ENCODE measurements around the gene SLC22A5. TPM values are rescaled to one million over a fixed set of nuclear protein-coding genes. Genes with fewer than 3 reads are reported as not detected.
"Not testable (repeated sequence)": the region's sequence is repeated elsewhere in the genome, so short reads cannot be mapped to it uniquely, and the experiment has no call there.

Gene SLC22A5
- total RNA-seq, 1 experiment from 2014 or later: 3.7 TPM

DNA sequence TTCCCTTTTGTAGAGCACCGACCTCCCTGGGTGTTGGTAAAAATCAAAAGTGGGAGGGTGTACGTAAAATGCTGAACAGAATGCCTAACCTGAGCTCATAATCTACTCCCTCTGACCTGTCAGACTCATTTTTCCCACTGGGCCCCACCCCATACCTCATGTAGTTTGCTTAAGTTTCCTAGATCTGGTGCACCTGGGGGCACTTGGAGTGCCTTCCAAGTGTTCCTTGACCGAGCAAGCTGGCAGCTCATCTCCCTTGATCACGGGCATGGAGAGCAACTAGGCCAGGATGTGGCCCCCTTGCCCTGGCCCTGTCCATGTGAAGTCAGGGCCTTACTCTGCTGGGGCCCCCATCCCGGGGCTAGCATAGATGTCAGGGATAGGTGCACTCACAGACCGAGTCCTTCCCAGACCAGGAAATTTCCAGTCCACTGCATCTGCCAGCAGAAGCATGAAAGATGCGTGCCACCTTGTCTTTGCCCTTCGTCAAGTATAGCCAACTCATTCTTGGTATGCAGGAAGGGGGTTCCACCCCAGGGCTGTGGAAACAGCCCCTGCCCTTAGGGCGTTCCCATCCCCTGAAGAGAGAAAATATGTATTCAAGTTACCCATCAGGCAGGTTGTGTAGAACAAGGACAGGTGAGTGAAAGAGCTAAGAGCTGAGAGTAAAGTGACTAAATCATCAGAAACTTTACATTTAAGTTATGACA, 41.9 kb downstream of the SLC22A5 start:
- DNase-seq (ENCODE audit: low read depth): peak; percentile 44

DNA sequence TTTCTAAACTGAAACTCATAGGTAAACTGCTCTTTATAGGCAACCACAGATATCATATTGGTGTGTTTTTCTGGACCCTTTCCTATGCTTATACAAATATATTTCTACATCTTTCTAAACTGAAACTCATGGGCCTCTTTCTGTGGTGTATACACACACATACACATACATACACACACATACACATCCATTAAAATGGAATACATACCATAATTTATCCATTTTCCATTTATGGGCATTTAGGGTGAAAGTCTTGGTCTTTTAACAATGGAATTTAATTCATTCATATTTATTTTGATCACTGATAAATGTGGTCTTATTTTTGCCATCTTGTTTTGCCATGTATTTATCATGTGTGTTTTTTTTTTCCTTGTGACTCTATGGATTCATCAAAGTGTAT, 44.1 kb downstream of the SLC22A5 start:
- DNase-seq (ENCODE audit: low read depth): no peak

DNA sequence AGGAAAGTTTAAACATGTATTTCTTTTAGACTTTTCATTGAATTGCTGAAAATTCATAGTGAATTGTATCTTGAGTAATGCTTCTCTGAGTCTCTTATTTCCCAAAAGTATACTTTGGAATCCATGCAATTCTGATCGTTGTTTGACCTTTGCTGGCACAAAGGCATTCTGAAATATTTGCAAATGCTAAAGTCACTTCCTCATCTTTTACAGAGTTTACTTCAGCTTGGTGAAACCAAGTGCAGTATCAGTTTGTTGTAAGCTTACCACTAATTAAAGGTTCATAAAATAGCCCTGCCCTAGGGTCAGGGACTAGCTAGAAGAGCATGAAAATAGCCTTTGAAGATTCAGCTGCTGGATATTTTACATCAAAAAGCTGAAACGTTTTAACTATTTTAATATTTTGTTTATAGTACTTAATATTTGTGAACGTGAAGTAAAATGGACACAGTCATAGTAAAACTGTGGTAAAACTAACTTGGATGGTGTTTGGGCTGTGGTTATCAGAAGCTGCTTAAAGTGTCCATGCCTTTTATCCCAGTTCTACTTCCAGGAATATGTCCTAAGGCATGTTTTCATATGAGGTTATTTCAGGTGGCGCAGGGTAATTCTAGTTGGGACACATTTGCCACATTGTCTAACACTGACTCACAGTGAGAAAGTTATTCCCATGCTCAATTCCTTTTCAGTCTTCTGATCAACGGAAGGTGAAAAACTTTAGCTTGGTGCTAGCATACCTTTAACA, 45.3 kb downstream of the SLC22A5 start:
- peak; percentile 93 for DNase-seq (ENCODE audit: low read depth)

DNA sequence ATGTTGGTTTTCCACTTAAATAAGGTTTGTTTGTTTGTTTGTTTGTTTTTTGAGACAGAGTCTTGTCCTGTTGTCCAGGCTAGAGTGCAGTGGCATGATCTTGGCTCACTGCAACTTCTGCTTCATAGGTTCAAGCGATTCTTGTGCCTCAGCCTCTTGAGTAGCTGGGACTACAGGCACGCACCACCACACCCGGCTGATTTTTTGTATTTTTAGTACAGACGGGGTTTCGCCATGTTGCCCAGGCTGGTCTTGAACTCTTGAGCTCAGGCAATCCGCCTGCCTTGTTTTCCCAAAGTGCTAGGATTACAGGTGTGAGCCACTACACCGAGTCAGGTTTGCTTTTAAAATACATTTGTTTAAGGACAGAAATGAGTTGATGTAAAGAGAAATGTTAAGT, 46.0 kb downstream of the SLC22A5 start:
- DNase-seq (ENCODE audit: low read depth): not testable (repeated sequence)

DNA sequence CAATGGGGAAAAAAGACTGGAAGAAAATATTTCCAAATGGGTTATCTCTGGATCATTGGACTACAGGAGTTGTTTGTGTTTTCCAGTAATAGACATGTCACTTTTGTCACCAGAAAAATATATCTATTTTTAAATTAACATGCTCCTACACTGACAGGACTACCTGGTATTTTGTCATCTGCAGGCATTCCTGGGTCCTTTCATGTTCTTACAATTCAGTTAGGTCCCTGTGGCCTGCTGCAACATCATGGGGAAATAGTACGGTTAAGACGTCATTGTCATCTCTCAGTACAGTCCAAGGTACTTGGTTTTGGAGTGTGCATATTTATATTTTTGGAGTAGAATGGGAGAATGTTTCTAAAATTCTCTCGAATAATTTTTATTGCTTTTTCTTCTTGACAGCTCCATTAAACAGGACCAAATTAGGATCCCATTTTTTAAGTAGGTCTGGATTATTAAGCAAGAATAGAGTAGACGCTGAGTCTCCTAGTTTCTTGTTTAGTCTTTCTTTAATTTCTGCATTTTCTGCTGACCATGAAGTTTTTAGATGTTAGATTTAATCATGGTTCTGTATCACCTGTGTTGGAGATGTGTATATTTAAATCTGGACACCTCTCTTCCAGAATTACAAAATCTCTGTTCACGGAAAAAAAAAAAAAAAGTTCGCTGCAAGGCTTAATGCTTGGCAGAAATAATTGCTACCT, 46.9 kb downstream of the SLC22A5 start:
- no peak for DNase-seq (ENCODE audit: low read depth)

DNA sequence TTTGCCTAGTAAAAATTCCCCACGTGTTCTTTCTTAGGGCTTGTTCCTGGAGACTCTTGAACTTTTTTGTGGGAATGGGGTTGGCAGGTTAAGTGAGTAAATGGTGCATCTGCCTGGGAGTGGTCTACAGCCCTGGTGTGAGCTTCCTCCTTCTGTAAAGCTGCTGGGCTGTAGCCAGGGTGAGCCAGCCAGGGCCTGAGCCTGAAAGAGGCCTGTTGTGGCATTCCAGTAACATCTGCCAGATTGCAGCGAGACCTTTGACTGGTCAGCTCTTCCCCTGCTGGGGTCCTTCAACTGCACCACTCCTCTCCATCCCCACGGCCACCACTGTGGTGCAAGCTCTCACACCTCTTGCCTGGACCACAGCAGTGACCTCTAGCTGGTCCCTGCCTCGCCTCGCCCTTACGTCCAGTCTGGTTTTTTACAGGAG, 47.5 kb downstream of the SLC22A5 start:
- DNase-seq (ENCODE audit: low read depth): no peak

DNA sequence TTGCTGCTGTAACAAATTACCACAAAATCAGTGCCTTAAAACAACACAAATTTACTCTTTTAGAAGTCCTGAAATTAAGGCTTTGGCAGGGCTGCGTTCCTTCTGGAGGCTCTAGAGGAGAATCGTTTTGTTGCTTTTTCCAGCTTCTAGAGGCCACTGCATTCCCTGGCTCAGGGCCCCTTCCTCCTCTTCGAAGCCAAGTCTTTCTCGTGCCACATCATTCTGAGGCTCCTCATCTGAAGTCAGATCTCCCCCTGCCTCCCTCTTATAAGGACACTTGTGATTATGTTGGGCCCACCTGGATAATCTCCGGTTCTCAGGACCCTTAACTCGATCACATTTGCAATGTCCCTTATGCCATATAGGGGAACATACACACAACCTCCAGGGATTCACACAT, 48.0 kb downstream of the SLC22A5 start:
- no peak for DNase-seq (ENCODE audit: low read depth)

DNA sequence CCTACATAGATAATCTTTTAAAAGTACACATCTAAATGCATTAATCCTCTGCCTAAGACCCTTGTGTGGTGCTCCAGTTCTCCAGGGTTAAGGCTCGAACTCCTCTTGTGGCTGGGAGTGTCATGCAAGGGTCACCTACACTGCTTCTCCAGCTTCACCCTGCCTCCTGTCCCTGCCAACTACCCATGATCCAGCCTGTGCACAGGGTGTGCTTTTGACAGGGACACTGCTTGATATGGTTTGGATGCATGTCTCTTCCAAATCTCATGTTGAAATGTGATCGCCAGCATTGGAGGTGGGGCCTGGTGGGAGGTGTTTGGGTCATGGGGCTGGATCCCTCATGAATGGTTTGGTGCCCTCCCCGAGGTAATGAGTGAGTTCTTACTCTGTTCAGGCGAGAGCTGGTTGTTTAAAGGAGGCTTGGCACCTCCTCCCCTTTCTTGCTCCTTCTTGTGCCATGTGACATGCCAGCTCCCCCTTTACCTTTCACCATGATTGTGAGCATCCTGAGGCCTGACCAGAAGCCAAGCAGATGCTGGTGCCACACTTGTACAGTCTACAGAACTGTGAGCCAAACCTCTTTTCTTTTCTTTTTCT, 48.5 kb downstream of the SLC22A5 start:
- no peak for DNase-seq (ENCODE audit: low read depth)

DNA sequence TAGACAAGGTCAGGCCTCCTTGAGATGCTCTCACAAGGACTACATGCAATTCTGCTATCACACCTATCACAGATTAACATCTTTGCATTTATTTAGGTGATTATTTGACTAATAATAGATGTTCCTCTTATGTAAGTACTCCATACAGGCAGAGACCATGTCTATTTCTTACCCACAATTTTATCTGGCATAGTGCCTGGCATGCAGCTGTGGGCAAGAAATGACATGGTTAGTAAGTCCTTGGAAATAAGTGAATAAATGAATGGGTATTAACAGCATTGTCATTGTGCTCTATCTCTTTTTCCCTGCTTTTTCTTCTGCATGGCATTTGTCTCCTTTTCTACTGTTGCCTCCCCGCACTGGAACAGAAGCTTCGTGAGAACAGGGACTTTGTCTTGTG, 49.4 kb downstream of the SLC22A5 start:
- peak; percentile 35 for DNase-seq (ENCODE audit: low read depth)

DNA sequence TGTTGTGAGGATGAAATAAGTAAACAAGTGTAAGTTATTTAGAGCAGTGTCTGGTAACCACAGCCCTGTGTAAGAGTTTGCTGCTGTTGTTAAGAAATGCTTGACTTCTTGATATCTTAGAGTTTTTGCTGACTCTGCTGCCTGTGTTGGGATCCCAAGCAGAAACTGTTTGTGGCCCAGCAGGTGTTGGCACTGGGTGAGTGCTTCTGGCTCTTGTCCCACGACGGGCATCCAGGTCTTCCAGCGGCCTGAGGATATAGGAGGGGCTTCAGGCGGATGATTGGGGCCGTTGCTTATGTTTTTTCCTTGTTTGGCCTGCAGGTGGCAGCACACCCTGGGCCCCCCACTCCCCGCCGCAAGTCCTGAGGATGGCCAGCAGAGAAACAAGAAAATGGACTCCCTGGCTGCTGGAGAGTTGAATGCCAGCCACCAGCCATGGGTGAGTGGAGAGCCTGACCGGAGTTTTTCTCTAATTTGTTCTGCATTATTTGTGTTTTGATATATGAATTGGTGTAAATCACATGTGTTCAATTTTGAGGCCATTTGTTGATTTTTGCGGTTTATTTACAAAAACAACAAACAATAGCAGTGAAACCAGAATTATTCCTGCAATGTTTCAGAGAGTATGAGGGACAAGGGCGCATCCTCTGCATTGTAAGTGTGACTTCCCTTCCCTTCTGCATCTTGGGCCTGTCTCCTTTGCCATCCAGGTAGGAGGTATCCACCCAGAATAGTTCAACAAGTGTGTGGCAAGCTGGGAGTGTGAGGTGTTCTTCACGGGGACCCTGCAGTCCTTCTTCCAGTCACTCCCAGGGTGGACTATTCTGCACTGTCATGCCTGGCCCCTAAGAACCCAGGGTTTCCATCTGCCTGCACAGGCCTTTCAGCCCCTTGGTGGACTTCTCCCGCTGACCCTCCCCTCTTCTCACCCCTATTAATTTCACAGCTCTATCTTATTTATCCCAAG, 50.3 kb downstream of the SLC22A5 start:
- peak; percentile 71 for DNase-seq (ENCODE audit: low read depth)

DNA sequence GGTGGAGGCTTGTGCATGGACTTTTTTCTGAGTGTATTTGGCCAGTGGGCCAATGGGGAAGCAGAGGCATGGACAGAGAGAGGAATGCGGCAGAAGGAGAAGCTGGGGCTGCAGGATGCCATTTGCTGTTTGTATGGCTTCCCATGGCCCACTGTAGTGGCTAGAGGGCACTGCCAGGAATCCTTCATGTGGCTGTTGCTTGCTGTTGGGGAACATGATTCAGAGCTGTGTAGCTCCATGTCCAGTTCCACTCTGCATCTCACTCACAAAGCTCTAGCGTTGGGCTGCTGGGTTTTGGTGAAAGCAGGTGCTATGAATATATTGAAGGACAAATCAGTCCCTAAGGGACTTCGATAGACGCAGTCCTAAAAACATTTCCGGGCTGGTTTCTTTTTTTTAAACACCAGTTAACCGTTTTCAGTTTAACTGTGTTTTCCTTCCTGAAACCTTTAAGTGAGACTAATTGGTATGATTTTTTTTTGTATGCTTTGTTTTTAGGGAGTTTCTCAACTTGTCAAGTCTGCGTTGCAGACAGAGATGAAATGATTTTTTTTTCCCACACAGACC, 51.3 kb downstream of the SLC22A5 start:
- no peak for DNase-seq (ENCODE audit: low read depth)

DNA sequence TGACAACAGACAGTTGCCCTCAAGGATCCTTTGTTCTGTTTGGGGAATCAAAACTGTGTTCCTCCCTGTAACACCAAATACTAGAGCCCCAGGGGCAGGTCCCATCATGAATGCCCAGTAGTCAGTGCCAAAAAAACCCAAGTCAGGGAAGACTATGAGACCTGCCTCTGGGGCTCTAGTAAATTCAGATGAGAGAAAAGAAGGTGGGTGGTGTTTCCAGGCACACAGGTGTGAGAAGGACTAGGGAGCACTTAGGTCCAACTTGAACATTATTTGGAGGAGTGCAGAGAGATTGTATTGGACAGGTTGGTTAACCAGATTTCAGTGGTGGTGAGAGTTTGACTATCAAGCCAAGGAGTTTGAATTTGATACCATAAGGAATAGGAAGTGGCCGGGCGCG, 52.0 kb downstream of the SLC22A5 start:
- DNase-seq (ENCODE audit: low read depth): no peak

DNA sequence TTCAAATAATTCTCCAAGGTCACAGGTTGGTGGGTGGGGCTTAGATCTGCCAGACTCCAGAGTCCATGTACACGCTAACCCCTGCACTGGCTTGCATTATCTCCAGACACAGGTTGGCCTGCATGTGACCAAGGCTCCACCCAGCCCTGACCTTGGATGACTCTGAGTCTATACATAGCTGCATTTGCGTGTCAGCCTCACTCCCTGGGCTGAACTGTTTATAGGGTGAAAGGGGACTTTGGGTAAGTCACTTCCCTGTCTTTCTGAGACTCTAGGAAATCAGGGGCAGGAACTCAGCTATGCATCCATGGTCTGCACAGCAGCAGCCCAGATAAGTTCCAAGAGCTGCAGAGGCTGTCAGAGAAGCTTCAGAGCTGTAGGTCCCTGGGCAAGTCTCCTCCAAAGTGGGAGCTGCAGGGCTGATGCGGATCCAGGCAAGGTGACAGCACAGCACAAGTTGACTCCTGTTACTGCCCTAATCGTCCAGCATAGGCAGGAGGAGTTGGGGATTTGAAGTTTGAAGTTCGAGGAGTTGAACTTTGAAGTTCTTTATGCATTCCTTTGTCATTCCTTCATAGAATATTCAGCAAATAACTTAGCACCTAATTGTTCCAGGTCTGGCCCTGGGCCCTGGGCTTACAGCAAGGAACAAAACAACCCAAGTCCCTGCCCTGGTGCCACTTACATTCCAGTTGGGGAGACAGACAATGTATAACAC, 53.4 kb downstream of the SLC22A5 start:
- peak; percentile 58 for DNase-seq (ENCODE audit: low read depth)

DNA sequence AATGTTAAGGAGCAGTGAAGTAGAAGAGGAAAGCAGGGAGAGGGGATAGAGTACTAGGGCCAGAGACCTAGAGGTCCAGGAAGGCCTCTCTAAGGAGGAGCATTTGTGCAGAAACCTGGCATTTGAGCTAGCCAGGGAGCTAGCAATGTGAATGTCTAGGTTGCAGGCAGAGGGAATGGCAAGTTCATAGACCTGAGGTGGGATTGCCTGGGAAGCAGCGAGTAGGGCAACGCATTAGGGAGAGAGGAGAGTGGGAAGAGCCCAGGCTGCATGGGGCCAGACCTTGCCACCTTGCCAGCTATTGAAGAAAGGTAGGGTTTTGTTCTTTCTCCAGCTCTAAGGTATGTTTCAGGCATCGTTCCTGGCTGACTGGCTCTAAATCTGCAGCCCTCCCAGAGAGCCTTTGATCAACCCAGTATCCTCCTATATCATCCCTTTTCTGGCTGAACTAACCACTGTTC, 54.0 kb downstream of the SLC22A5 start:
- DNase-seq (ENCODE audit: low read depth): no peak

DNA sequence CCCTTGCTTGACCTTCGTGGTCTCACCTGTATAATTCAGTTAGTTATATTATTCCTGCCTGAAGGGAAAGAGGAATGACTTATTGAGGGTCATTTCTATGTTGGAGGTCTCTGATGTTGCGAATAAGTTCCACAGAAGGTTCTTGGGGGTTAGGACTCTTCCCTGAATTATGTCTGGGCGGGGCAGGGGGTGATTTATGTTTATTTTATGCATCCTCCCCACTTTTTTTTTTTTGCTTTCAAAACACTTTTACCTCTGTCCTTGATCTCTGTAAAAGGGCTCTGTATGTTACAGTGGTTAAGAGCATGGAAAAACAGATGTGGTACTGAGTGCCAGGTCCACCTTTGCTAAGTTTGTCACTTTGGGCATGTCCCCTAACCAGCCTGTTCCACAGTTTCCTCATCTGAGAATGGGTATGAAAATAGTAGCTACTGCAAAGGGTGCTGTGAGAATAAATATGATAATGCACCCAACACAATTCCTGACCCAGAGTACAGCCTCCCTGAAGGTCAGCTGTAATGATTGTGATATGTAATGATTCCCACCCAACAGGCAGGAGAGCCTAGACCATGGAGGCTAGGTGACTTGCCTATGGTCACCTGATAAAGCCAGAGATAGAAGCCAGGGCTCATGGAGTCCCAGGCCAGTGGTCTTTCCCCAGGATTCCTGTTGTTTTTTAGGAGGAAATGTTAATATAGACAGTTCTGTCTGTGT, 54.8 kb downstream of the SLC22A5 start:
- no peak for DNase-seq (ENCODE audit: low read depth)

DNA sequence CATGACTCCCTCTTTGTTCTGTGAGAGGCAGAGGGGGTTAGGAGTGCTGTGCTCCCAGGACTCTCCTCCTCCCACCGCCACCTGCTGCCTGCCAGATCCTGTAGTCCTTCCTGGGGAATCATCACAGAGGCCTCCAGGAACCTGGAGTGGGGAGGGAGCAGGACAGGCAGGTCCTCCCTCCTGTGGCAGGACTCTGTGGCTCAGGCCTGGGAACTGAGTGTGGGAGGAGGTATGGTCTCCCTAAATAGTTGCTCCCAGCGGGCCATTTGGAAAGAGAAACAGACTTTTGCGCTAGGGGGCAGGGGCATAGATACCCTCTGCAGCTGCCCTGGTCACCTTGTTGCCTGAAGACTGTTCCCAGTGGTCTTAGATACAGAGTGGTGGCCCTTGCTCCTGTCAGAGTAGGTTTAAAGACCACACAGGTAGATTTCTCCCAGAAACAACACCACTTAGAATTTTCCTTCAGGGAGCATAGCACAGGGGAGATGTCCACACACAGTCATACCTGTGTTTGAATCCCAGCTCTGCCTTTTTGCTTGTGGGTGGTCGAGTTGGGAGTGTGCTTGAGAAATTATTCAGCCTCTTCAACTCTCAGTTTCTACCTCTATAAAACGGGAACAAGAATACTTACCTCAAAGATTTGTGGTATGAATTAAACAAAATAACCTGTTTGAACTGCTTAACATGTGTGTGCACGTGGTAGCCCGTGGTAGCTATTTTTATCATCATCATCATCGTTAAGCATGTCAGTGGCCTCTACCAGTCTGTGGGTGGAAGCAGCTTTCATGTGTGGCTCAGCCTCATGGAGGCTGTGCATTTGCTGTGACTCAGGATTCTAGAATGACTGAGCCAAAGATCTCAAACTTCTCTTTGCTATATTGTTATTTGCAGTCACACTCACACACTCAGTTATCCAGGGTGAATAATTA, 55.8 kb downstream of the SLC22A5 start:
- DNase-seq (ENCODE audit: low read depth): peak; percentile 81

DNA sequence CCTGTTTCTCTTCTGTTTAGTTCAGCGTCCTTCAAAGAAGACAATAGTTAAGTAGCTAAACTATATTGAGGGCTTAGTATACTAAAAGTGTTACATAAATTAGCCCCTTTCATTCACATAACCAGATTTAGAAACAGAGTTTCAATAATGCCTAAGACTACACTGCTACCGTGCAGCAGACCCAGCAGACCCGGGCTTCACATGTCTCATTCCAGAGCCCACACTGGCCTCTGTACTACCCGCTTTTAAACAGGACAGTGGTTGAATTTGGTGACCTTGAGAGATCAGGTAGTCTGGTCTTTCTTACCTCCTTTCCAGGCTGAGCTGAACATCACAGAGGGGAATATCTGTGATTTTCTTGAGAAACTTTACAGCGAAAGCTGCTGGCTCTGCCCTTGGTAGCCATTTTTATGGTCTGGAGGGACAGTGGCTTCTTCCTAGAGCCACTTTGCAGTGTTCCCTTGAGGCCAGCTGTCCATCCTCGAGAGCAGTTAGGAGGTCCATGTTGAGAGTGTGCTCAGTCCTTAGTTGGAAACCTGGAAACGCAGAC, 56.5 kb downstream of the SLC22A5 start:
- DNase-seq (ENCODE audit: low read depth): no peak

All from M059J (cell line).